Measurements from ENCODE around the gene PUDP.

PUDP gene

GRCh38 chrX:7146703-7147412 is 1.1 kb downstream of the PUDP start:
- no peak for DNase-seq (ENCODE audit: low spot score)

DNA sequence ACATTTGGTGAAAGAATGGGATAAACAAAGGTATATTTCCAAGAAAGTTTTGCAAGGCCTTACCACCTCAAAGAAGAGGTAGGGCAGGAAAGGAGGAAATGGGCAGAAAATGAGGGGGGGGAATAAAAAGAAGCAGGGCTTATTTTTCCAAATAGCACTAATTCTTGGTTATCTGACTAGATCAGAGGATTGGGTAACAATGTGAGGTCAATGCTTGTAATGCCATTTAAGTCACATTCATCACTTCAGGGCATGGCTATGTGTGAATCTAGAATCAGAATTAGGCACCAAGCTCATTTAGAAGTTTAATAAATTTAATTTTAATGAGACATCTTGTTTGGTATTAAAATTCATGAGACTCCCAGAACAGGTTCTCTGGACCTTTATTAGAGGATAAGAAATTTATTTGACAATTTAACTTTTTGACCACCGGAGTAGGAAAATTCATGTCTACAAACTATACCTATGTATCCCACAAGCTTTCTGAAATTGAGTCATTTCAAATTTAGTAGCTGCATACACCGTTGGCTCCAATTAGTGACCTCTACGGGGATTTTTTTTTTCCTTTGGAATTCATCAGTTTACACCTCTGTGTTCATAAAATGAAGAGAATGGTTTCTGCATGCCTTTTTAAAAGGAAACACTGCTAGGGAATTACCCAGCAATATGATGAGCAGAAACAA is 1.8 kb downstream of the PUDP start:
- no peak for DNase-seq (ENCODE audit: low spot score)

DNA sequence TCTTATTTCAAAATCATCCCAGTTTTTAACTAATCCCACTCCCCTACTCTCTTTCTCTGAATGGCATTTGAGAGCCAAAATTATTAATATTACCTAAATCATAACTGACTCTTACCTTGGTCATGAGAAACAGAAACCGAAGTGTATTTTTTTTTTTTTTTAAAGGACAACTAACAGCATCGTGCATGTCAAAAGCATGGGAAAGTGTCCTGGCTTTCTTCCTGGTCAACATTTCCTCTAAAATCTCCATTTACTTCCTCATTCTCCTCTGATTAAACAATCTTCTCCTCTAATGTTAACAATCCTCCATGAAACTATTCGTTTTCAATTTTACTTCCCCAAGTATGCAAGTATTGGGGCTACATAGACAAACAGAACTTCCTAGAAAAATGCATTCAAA is 2.5 kb downstream of the PUDP start:
- DNase-seq (ENCODE audit: low spot score): no peak

DNA sequence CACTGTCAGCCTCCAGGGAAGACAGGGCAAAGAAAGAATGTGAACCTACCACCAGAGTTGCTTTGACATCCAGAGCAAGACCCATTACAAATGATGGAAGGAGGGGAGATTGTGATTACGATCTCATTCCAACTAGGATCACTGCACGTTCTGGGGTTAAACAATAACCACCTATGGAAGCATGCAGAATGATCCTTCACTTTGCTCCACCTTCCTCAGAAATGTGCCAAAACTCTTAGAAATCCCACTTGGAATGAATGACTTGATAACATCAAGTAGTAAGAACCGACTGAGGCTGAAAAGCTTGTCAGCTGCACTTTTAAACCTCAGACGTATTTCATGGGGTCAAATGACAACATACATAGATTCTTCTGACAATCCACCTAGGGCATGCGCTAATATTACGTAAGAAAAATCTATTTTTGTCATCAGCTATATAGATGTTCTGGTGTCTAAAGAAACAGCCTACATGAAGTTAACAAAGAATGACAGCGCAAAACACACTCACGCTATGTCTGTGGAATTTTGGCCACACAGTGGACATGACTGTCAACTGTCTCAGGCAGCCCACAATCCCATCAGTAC is 3.9 kb downstream of the PUDP start:
- DNase-seq (ENCODE audit: low spot score): no peak

GRCh38 chrX:7143076-7143475 is 4.9 kb downstream of the PUDP start:
- no peak for DNase-seq (ENCODE audit: low spot score)

GRCh38 chrX:7139202-7140081 is 8.5 kb downstream of the PUDP start:
- DNase-seq (ENCODE audit: low spot score): no peak

DNA sequence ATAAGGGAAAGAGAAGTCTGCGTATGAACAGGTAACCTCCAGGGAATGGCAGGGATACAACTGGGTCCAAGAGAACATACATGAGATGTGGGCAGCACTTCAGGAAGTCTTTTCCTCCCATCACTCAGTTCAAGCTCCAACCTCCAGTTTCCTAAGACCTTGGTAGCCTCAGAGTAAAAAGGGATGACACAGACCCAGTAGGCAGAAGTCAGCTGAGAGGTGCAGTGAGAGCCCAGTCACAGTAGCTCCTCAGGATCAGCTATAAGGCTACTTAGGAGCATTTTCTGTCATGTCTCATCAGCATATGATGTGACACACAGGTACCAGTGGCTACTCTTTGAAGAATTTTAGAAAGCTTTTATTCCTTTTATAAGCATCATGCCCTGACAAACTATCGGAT is 13.0 kb downstream of the PUDP start:
- DNase-seq (ENCODE audit: low spot score): no peak

- DNase-seq (ENCODE audit: low spot score): no peak
Measured at GRCh38 chrX:7133050-7133440, 14.9 kb downstream of the PUDP start.

DNA sequence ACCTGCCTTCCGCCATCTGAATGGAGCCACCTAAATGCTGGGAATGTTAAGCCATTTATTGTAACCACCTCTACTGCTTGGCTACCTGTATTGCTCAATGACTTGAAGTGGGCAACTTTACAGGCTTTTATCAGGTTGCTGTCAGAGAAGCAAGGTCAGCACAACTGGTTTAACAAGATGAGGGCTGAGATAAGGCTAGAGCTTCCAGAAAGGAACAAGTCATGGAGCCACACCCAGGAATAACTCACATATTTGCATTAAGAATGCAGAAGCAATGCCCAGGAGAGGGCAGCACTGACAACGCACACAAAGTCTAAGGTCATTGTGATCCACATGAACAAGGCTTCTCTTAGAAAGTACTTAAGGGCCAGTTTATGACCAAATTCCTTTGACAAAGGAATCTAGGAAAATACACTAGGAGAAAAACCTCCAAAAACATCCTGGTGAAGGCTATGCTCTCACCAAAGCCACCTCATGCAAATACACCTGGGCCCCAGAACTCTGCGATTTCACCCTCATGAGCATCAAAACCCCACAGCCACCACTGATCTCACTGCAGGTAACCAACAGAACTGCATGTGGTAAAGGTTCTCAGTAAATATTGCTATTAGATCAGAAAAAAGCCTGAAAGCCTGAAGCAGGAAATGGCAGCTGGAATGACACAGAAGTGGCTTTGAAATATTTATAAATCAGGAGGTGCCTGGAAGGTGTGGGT is 15.5 kb downstream of the PUDP start:
- peak; percentile 24 for DNase-seq (ENCODE audit: low spot score)

DNA sequence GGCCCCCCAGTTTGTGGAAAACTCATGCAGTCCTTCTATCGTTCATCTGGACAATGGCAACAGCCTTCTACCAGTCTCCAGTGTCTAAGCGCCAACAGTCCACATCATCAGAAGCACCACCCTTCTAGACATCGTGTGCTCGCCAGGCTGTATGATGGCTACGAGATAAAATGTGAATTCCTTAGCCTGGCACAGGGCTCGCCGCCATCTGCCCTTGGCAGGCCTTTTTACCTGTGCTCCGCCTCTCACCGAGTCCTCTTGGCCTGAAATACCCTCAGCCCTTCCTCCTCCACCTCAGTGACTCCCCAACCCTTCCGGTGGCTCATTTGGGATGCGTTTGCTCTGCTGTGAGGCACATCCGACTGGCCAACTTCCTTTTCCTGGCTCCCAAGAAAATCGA is 16.3 kb downstream of the PUDP start:
- no peak for DNase-seq (ENCODE audit: low spot score)

DNA sequence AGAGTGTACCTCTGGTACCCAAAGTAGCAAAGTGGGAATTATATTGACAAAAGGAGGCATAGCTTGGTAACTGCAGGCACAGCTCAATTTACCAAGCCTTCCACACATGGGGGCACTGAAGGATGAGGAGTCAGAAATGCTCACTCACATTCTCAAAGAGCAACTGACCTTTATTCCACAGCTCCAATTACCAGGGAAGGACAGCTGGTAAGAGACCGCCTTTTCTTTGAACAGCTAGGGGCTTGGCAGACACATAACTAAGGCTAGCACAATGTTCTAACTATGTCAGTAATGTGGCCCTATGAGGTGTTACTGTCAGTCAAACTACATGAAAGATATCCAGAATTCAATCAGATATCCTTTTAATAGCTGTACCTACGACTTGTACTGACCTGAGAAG is 20.9 kb downstream of the PUDP start:
- no peak for DNase-seq (ENCODE audit: low spot score)

- DNase-seq (ENCODE audit: low spot score): no peak
Measured at GRCh38 chrX:7120878-7121219, 27.1 kb downstream of the PUDP start.

DNA sequence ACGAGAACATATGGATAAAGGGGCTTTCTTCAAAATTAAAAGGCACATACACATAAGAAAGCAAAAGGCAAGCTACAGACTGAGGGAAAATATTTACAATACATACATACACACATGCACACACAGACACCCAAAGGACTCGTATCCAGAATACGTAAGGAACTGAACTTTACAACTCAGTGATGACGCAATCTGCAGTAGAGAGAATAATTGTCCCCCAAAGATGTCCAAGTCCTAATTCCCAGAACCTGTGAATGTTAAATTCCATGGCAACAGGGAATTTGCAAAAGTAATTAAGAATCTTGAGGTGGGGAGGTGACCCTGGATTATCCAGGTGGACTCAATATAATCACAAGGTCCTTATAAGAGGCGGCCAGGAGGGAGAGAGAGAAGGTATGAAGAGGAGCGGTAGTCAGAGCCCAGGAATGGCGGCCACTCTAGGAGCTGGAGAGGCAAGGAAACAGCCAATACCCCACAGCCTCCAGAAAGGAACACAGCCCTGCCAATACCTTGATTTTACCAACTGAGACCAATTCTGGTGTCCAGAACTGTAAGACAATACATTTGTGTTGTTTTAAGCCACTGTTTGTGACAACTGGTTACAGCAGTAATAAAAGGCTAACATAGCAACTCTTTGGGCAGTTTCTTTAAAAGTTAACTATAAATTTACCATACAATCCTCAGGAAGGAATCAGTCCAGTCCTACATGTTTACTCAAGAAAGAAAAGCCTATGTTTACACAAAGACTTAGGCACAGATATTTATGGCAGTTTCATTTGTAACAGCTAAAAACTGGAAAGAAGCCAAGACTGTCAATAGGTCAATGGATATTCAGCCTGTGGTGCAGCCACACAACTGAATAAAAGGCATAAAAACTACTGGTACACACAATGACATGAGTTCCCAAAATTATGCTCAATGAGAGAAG is 27.7 kb downstream of the PUDP start:
- no peak for DNase-seq (ENCODE audit: low spot score)

DNA sequence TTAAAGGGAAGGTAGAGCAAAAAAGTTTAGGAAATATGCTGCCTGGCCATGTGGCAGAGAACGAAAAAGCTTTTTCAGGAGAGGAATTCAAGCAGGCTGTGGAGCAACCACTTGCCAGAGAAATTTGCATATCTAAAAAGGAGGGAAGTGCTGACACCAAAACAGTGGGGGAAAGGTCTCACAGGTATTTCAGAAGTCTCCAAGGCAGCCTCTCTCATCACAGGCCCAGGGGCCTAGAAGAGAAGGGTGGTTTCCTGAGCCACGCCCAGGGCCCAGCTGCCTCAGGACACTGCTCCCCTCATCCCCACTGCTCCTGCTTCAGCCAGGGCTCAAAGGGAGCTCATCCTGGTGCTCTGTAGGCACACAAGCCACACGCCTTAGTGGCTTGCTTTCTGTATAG is 30.4 kb downstream of the PUDP start:
- DNase-seq (ENCODE audit: low spot score): no peak

DNA sequence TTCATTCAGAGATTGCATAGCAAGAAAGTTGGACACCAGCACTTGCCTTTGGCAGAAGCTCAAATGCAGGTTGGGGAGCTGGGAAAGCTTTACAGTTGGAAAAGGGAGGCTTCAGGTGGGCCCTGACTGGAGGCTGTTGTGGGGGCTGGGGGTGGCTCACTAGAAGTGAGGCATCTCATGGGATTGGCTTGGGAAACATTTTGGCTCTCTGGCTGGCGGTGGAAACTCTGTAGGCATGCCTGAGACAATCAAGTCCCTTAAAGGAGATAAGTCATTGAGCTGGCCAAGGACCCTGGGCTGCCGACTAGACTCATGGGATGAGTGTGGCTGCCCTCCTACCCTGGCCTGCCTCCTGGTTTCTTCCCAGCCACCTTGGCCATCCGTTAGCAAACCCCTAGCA is 31.9 kb downstream of the PUDP start:
- DNase-seq (ENCODE audit: low spot score): no peak

DNA sequence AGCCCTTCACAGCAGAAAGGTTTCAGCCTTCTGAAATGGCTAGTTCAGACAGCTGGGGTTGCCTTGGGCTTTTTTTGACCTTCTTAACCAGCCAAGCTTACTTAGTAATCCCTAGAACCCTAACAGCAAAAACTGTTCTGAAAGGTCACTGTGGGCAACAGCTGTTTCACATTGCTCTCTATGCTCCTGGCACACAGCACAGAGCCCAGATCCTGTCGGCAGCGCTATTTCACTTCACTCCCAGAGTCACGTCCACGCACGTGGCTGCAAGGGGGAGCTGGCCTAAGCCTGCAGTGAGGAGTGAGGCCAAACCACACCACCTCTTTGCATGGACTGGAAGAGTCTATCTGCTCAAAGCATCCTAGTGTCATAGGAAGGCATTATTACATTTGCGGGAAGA is 32.4 kb downstream of the PUDP start:
- no peak for DNase-seq (ENCODE audit: low spot score)

- no peak for DNase-seq (ENCODE audit: low spot score)
Measured at GRCh38 chrX:7112071-7112470, 35.9 kb downstream of the PUDP start.

GRCh38 chrX:7111518-7111917 is 36.4 kb downstream of the PUDP start:
- no peak for DNase-seq (ENCODE audit: low spot score)

- DNase-seq (ENCODE audit: low spot score): no peak
Measured at GRCh38 chrX:7110821-7111276, 37.1 kb downstream of the PUDP start.

DNA sequence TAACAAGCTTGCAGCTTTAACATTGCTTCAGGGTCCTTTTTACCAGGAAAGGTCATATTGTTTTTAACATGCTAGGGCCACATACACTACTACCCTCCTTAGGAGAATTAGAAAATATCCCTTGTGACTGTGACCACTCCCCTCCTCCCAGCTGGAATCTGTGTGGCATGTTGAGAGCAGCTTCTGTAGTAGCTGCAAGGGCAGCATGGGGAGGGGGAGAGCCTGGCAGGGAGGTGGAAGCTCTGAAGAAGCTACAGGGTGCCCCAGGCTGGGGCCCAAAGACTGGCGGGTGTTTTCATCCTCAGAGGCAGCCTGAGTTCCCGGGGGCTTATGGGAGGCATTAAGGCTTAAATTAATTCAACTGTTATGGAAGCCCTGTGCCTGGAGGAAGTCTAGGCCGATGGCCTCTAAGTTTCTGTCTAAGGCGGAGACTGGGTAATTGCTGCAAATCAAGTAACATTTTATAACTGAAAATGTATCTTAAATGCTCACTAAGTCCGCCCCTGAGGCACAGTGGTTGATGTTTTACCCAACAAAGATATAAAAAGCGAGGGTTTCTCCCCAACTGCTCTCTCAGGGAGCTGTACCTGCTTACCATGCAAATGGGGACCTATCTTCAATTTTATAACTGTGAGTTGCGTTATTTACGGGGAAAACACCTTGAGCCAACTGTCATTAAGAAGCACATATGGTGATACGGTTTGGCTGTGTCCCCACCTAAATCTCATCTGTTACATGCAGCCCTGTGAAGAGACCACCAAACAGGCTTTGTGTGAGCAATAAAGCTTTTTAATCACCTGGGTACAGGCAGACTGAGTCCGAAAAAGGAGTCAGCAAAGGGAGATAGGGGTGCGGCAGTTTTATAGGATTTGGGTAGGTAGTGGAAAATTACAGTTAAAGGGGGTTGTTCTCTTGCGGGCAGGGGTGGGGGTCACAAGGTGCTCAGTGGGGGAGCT is 37.8 kb downstream of the PUDP start:
- DNase-seq (ENCODE audit: low spot score): no peak

Data from pons (tissue), 1 donor.